ENCODE results near the gene A3GALT2. TPM values are rescaled to one million over a fixed set of nuclear protein-coding genes. Genes with fewer than 3 reads are reported as not detected.
A peak's percentile ranks its signal among the peaks of the same experiment; 100 is the strongest.

Gene A3GALT2
- total RNA-seq, 1 donor from 2014 or later, result not detected

DNA sequence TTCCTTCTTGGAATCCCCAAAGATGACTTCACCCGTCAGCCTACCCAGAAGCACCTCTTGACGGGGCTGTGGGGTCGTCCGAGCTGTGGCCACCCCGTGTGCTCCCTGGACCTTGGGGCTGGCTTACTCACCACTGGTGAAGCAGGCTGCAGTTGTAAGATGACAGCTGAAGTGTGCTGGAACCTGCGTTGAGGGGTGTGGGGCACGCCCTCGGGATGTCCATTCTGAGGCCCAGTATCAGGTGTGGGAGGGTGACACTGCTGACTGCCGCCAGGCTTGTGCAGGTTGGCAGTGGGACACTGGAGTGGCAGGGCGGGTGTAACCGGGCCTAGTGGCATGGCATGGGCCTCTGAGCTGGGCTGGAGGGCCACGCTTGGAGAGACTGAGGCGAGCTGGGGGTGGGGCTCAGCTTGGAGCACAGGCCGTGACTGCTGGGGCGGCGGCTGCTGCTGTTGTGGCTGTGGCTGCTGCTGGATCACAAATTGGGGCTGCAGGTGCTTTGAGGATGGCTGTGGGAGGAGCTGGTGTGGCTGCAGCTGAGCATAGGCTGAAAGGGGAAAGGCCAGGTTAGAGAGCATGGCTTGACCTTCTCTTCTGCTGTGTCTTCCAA, 33.9 kb upstream of the A3GALT2 start:
- intact Hi-C loops (cut with DNase I), result no loop called here
- DNase-seq (ENCODE audit: missing footprints), result no peak
- no peak for ATAC-seq

GRCh38 chr1:33353531-33353930, 32.6 kb upstream of the A3GALT2 start:
- no peak for DNase-seq (ENCODE audit: missing footprints)
- intact Hi-C loops (cut with DNase I), result no loop called here
- ATAC-seq, result no peak

- ATAC-seq, result no peak
- DNase-seq (ENCODE audit: missing footprints), result no peak
- intact Hi-C loops (cut with DNase I), result no loop called here
Measured at GRCh38 chr1:33351281-33351660, 30.4 kb upstream of the A3GALT2 start.

DNA sequence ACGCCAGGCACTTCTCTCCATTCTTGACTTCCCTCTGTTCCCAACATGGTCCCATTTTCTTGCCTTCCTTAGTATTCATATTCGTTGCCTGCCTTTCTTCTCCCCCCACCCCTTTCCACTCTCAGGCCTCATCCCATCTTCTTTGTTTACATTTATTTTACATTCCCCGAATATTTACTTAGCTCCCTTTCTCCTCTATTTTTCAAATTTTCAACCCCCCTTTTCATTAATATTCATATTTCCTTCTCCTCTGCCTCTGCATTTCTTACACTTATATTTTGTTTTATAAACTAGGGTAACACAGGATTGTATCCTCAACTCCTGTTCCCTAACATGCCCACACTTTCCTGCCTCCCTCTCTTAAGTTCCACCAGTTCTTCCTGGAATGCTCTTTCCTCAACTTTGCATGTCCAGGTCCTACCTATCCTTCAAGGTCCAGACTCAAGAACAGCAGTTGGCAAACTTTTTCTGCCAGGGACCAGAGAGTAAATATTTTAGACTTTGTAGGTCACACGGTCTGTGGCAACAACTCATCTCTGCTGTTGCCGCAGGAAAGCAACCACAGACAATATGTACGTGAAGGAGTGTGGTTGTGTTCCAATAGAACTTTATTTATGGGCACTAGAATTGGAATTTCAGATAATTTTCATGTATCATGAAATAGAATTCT, 29.8 kb upstream of the A3GALT2 start:
- DNase-seq (ENCODE audit: missing footprints), result no peak
- intact Hi-C loops (cut with DNase I), result no loop called here
- ATAC-seq, result no peak

GRCh38 chr1:33349778-33350610, 29.1 kb upstream of the A3GALT2 start:
- intact Hi-C loops (cut with DNase I), result no loop called here
- ATAC-seq (peak; percentile 91), DNase-seq (ENCODE audit: missing footprints) (peak; percentile 95)

GRCh38 chr1:33349081-33349759, 28.3 kb upstream of the A3GALT2 start:
- DNase-seq (ENCODE audit: missing footprints) (peak; percentile 80), ATAC-seq (peak; percentile 10)
- intact Hi-C loops (cut with DNase I), result no loop called here

GRCh38 chr1:33348676-33349080, 27.8 kb upstream of the A3GALT2 start:
- ATAC-seq, result no peak
- no peak for DNase-seq (ENCODE audit: missing footprints)
- intact Hi-C loops (cut with DNase I), result no loop called here

GRCh38 chr1:33348194-33348593, 27.3 kb upstream of the A3GALT2 start:
- intact Hi-C loops (cut with DNase I), result no loop called here
- DNase-seq (ENCODE audit: missing footprints), result no peak

GRCh38 chr1:33347650-33347992, 26.7 kb upstream of the A3GALT2 start:
- DNase-seq (ENCODE audit: missing footprints) (no peak), ATAC-seq (peak; percentile 15)
- intact Hi-C loops (cut with DNase I), result no loop called here

More at GRCh38 chr1:33348194-33348593, 27.3 kb upstream of the A3GALT2 start:
- no peak for ATAC-seq

DNA sequence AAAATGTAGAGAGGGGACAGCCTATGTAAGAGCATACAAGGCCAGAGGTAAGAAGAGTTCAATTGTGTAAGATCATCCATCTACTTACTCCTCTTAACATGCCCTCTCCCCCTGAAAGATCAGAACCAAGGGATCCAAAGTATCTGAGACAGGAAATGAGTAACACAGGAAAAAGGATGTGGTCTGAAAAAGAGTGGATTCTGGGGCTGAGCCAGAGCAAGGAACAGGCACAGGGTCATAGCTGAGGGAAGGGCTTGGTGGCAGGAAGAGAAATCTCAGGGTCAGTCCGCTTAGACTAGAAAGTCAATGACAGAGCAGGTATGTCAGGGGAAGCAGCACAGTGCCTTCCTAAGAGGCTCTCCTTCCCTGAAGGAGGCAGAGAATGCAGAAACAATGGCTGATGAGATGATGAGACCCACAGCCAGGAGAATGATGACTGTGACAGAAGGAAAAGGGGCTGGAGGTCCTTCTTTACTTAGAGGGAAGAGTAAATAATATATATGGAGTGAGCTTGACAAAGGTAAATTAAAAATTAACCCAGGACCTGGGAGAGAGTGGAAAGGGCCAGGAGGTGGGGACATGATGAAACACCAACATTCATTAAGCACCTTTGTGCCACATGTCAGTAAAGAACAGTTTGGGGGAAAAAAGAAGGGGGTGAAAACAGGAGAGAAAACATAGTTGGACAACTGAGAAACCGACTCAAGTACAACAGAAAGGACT, 26.2 kb upstream of the A3GALT2 start:
- no peak for DNase-seq (ENCODE audit: missing footprints)
- ATAC-seq, result peak; percentile 27
- intact Hi-C loops (cut with DNase I), result no loop called here

- intact Hi-C loops (cut with DNase I), result no loop called here
- DNase-seq (ENCODE audit: missing footprints) (no peak), ATAC-seq (no peak)
Measured at GRCh38 chr1:33346533-33346926, 25.6 kb upstream of the A3GALT2 start.

DNA sequence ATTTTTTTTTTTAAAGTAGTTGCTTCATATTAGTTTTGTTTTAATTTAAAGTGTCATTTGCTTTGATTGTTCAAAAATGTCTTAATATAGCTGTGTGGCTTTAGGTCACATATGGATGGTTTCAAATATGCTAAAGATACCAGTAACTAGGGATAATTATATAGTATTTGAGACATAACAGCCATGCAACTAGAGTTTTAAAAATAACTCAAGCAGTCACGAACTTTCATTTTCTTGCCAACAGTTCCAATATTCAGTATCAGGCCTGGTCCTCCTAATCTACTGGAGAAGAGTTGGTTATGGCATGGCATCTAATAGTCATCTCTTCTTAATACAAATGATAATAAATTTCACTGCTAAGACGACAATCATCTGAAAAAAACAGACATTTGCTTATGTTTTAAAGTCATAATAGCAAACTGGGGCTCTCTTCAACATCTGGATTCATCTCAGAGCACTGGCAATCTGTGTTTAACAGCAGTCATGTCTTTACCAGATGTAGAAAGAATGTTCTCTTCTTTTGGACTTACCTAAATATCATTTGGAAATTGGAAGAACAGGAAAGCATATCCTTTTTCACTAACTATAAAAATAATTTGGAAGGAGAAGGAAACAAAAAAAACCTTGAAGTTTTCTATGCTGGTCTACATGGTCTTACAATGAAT, 24.1 kb upstream of the A3GALT2 start:
- intact Hi-C loops (cut with DNase I), result no loop called here
- ATAC-seq (no peak), DNase-seq (ENCODE audit: missing footprints) (no peak)

DNA sequence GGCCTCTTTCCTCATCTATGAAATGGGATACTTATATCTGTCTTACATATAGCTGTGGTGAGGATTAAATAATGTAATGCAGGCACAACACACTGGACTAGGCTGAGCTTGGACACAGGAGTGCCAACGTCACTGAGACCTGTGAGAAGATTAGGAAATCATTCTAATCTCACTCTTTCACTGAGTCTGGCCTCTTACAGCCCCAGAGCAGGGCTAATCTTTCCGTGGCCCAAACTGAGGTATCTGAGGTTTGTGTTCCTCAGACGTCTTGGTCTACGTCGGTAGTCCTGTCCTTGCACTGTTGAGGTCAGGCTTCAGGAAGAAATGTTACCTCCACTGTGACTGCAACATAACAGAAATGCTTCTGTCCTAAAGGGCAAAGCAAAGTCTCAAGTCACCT, 22.6 kb upstream of the A3GALT2 start:
- intact Hi-C loops (cut with DNase I), result no loop called here
- DNase-seq (ENCODE audit: missing footprints) (no peak), ATAC-seq (no peak)

GRCh38 chr1:33342041-33342723, 21.3 kb upstream of the A3GALT2 start:
- ATAC-seq, result peak; percentile 53
- DNase-seq (ENCODE audit: missing footprints), result no peak
- intact Hi-C loops (cut with DNase I), result no loop called here

GRCh38 chr1:33341190-33341589, 20.3 kb upstream of the A3GALT2 start:
- DNase-seq (ENCODE audit: missing footprints), result no peak
- intact Hi-C loops (cut with DNase I), result no loop called here
- no peak for ATAC-seq

DNA sequence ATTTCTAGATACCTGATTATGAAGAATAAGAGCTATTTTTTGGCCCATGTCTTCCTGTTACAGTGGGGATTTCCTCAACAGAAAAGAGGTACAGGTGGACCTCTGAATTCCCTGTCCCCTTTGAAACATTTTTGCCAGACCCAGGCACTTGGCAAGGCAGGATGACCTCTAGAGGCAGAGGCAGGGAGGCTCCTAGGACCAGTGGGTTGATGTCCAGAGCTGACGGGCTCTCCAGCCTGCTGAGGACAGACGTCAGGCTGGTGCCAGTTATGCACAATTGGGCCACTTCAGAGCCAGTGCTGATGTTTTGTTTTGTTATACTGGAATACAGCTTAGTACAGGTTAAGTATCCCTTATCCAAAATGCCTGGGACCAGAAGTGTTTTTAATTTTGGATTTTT, 18.5 kb upstream of the A3GALT2 start:
- intact Hi-C loops (cut with DNase I), result no loop called here
- DNase-seq (ENCODE audit: missing footprints), result no peak
- peak; percentile 11 for ATAC-seq

GRCh38 chr1:33338440-33339211, 17.7 kb upstream of the A3GALT2 start:
- DNase-seq (ENCODE audit: missing footprints) (no peak), ATAC-seq (peak; percentile 72)
- intact Hi-C loops (cut with DNase I), result no loop called here
